ENCODE measurements around the gene RPN2.

RPN2 gene

DNA sequence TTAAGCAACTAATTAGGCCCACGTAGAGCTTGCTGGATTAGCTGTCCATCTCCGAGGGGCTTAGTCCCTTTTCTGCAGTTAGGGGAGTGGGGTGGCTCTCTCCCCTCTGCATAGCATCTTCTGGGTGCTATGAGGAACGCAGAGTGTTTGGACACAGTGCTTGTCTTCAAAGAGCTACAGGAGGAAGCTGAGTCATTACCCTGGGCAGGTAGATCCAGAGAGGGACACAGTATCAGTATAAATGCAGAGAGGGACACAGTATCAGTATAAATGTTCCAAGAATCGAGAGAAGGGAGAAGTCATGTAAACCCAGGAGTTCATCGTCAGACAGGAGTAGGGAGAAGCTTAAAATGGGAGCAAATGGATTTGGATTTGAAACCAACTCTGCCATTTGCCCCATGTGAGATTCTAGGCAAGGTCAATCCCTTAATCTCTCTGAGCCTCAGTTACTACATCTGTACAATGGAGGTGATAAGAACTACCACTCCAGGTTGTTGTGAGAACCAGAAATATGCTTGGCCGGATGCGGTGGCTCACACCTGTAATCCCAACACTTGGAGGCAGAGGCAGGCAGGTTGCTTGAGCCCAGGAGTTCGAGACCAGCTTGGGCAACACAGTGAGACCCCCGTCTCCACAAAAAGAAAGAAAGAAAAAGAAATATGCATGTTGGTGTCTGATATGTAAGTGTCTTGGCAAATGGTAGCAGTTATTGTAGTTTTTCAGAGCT is 88.0 kb downstream of the RPN2 start:
- no peak for DNase-seq (ENCODE audit: low read depth in 2 of 2)

- no peak for DNase-seq (ENCODE audit: low read depth in 2 of 2)
These were observed 88.7 kb downstream of the RPN2 start for GRCh38 chr20:37267667-37268313.

DNA sequence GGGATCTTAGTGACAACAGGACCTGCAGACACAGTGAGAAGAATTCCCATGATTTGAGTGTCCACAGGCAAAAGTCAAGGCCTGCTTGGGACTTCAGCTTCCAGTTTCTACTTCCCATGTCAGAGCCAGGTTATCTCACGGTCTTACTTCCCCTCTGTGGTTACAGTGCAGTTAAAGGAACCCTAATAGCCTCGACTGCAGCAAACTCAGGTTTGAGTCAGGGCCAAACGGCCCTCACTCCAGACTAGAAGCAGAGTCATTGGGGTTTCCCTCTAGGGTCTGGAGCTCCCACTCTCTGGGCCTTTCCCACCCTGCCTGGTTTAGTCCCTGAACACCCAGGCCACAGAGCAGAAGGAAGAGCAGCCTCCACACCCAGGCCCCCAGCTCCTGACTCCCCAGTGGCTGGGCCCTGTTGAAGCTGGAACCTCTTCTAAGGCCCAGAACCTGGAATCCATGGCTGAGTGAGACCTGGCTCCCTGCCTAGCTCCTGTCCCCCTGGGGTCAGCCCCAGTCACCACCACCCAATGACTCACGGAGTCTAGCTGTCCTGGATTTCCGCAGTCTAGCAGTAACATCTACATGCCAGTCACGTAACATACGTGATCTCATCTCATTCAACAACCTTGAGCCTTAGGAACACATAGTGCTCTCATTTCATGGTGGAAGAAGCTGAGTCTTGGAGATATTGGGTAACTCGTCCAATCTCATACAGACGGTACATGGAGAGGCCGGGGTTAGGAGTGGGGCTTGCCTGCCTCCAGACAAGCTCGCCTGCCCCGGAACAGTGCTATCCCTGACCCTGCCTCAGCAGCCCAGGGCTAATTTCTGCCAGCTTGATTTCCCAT is 91.7 kb downstream of the RPN2 start:
- DNase-seq (ENCODE audit: low read depth in 2 of 2) = no peak

DNA sequence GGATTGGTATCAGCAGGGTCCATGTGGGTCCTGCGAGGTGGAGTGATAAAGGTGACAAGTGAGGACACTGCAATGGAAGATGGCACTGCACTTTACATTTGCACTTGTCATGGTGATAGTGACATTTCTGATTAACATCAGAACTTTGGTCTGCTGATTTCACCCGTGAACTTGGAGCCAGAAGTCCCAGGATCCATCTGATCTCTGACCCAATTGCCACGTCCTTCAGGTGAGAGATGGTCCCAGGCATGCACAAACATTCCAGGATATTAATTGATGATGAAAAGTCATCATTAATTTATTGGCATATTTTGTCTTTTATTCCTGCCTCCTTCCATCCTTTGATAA is 92.3 kb downstream of the RPN2 start:
- DNase-seq (ENCODE audit: low read depth in 2 of 2) = no peak

DNA sequence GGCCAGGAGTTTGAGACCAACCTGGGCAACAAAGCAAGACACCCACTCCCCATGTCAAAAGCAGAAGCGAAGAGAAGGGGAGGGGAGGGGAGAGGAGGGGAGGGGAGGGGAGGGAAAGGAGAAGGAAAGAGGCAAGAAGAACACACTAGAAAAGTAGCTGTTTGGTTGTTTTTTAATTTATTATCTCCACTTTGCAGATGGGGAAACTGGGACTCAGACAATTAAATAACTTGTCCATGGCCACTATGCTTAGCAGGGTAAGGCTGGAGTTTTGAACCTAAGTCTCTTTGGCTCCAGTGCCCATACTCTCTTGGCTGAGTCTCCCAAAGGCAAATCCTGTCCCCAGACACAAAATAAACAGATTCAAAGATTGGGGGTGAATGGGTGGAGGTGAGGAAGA is 94.9 kb downstream of the RPN2 start:
- DNase-seq (ENCODE audit: low read depth in 2 of 2) = no peak

GRCh38 chr20:37274851-37275524 is 95.9 kb downstream of the RPN2 start:
- DNase-seq (ENCODE audit: low read depth in 2 of 2) = no peak

- DNase-seq (ENCODE audit: low read depth in 2 of 2) = no peak
These were observed 97.5 kb downstream of the RPN2 start for GRCh38 chr20:37276494-37277252.

DNA sequence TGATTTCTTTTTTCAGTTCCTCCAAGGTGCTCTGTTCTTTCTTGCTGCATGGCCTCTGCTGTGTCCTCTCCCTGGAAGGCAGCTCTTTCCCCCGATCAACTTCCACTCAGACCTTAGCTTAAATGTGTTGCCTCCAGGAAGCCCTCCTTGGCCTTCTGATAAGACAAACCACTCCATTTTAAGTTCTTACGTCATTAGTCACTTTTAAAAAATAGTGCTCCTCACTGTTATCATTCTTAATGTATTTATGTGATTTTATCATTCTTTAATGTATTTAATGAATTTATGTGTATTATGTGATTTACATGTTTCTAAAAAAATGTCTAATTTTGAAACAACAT is 98.1 kb downstream of the RPN2 start:
- no peak for DNase-seq (ENCODE audit: low read depth in 2 of 2)

DNA sequence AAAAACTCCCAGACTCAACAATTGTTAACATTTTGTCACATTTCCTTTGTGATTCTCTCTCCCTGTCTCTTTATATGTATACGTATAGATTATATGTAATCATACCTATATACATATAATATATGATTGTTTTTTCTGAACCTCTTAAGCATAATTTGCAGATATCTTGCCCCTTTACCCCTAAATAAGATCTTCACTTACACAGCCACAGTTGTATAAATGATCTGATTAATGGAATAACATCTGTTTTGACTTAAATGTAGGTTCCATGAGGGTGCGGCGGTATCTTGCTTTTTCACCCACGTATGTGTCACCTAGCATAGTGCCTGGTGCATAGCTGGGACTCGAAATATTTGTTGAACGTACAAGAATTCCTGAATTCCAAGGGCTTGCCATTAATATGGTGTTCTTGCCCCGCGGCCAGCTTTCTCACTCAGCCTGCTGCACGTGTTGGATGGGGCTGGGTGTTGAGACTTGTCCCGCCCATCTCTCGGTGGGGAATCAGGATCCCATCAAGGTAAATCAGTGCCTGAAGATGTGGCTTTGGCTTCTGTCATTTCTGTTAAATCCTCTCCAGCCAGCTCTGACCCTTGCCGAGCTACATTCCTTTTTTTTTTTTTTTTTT is 99.9 kb downstream of the RPN2 start:
- no peak for DNase-seq (ENCODE audit: low read depth in 2 of 2)

GRCh38 chr20:37279820-37280219 is 100.7 kb downstream of the RPN2 start:
- no peak for DNase-seq (ENCODE audit: low read depth in 2 of 2)

GRCh38 chr20:37280403-37280802 is 101.3 kb downstream of the RPN2 start:
- no peak for DNase-seq (ENCODE audit: low read depth in 2 of 2)

GRCh38 chr20:37282556-37282955 is 103.4 kb downstream of the RPN2 start:
- DNase-seq (ENCODE audit: low read depth in 2 of 2) = no peak

- DNase-seq (ENCODE audit: low read depth in 2 of 2) = no peak
These were observed 104.5 kb downstream of the RPN2 start for GRCh38 chr20:37283530-37284195.

- no peak for DNase-seq (ENCODE audit: low read depth in 2 of 2)
These were observed 105.6 kb downstream of the RPN2 start for GRCh38 chr20:37284691-37285161.

- no peak for DNase-seq (ENCODE audit: low read depth in 2 of 2)
These were observed 106.7 kb downstream of the RPN2 start for GRCh38 chr20:37285664-37286374.

DNA sequence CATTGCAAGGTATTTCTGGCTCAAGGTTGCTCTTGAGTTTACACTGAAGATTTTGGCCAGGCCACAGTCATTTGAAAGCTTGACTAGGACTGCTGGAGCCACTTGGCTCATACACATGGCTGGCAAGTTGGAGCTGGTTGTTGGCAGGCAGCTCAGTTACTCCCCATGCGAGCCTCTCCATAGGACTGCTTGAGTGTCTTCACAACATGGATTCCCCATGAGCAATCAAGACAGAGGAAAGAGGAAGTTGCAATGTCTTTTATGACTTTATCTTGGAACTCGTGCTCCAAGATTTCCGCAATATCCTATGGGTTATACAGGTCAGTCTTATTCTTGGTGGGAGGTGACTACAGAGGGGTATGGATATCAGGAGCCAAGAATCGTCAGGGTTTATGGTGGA is 109.0 kb downstream of the RPN2 start:
- DNase-seq (ENCODE audit: low read depth in 2 of 2) = no peak

DNA sequence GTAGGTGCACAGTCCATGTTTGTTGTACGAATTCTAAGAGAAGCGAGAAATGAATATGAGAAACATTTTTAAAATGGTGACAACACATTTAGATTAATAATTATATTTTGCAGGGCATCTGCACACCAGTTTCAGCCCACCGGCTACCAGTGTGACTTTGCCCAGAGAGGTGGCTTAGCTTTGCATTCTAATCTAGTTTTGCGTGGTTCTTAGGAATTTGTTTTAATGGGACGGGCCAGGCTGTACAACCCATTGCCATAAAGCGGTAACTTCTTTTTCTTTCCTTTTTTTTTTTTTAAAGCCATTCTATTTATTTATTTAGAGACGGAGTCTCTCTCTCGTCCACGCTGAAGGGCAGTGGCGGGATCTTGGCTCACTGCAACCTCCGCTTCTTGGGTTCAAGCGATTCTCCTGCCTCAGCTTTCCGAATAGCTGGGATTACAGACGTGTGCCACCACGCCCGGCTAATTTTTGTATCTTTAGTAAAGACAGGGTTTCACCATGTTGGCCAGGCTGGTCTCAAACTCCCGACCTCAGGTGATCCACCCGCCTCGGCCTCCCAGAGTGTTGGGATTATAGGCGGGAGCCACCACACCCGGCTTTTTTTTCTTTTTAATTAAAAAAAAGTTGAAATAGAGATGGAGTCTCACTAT is 111.2 kb downstream of the RPN2 start:
- no peak for DNase-seq (ENCODE audit: low read depth in 2 of 2)

All from stimulated activated CD4-positive, alpha-beta T cell treated with anti-CD3 and anti-CD28 coated beads, Interleukin-1b, Interleukin-23, amount 100 ng/mL, for 1 hour (primary cell).